Muscle of leg (tissue), 11 donors: Measurements from ENCODE around the gene MPHOSPH10. TPM values are rescaled to one million over a fixed set of nuclear protein-coding genes. Genes with fewer than 3 reads are reported as not detected.
"Not testable (repeated sequence)": the region's sequence is repeated elsewhere in the genome, so short reads cannot be mapped to it uniquely, and the experiment has no call there.

ENCODE experiments used
- DNase-seq: peaks from one replicate; pipeline ENCODE4 v3.0.0; 2013
- H3K27ac ChIP-seq: one replicate; pipeline ENCODE4 v1.5.1; 2013; ENCODE audit warnings: mild to moderate bottlenecking, low read length, control low read depth
- H3K27me3 ChIP-seq: one replicate; pipeline ENCODE4 v1.6.1; 2013; ENCODE audit warnings: low read length; ENCODE audit not compliant: control insufficient read depth, insufficient read depth
- H3K36me3 ChIP-seq: one replicate; pipeline ENCODE4 v1.6.1; 2013; ENCODE audit warnings: low read length; ENCODE audit not compliant: control insufficient read depth, insufficient read depth
- H3K4me1 ChIP-seq: one replicate; pipeline ENCODE4 v1.6.1; 2013; ENCODE audit warnings: low read length; ENCODE audit not compliant: control insufficient read depth, insufficient read depth
- H3K4me3 ChIP-seq: one replicate; pipeline ENCODE4 v1.5.1; 2013; ENCODE audit warnings: low read length, control low read depth
- H3K9me3 ChIP-seq: replicated peaks from 2 replicates; pipeline ENCODE4 v1.6.1; 2013; ENCODE audit warnings: low read depth, low read length; ENCODE audit not compliant: control insufficient read depth
- WGBS: methylation state at CpG from one replicate; pipeline ENCODE4 v1.1.5; 2013; ENCODE audit warnings: missing lambda C conversion rate; ENCODE audit not compliant: insufficient coverage; 5-methylcytosine and 5-hydroxymethylcytosine counted together
- polyA plus RNA-seq, 8 donors: library from polyadenylated mRNA; unstranded; fragments of 120-200 nt; gene quantifications; one replicate each; pipeline versions ENCODE4 v1.2.1 to v1.2.3, GENCODE V29; 2013; ENCODE audit warnings: inconsistent platforms in 1 of 8, low replicate concordance in 1 of 8; ENCODE audit not compliant: insufficient read length in 8 of 8, insufficient read depth in 1 of 8
- total RNA-seq: library from RNA; stranded (reverse); fragments of 120-200 nt; gene quantifications from one replicate; pipeline ENCODE4 v1.2.4, GENCODE V29; 2013

Gene MPHOSPH10
- total and polyA plus RNA-seq, 9 donors: 21.3 to 38.3 (median 31.7) TPM

DNA sequence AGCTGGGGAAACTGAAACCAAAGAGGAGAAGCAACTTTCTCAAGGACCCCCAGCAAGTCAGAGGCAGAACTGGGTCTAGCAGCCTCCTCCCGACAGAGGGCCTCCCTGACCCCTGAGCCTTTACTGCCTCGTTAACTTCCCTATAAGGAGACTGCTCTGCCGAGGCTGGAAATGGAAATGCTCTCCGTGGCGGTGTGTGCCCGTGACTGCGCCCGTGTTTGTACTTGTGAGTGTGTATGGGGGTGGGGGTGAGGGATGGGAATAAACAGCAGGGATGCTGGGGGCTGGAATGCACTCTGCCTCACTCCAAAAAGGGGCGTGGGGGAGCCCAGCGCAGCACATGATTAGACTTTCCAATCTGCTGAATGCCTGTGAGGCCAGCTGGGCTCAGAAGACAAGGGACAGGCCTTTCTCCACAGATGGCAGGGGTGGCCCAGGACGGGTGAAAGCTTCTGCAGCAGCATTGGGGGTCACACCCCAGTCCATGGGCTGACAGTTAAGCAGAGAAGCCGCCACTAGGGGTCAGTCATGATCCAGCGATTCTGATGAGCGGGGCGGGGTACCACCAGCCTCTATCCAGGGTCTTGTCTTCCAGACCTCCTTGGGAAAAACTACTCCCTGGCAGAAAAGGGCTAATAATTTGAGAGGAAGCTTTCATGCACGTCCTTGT is 26.8 kb downstream of the MPHOSPH10 start:
- 9% methylated on average over 9 of the region's 16 CpGs for WGBS
- Histone ChIP-seq H3K4me1 (peaks cover 16% of the 10 kb centered on the region), H3K9me3 (no peaks in the 10 kb centered on the region), H3K4me3 (peak overlapping the region; percentile 17), H3K27me3 (peaks cover 3% of the 10 kb centered on the region), H3K36me3 (no peaks in the 10 kb centered on the region), H3K27ac (peak overlapping the region; percentile 42)
- peak; percentile 59 for DNase-seq

DNA sequence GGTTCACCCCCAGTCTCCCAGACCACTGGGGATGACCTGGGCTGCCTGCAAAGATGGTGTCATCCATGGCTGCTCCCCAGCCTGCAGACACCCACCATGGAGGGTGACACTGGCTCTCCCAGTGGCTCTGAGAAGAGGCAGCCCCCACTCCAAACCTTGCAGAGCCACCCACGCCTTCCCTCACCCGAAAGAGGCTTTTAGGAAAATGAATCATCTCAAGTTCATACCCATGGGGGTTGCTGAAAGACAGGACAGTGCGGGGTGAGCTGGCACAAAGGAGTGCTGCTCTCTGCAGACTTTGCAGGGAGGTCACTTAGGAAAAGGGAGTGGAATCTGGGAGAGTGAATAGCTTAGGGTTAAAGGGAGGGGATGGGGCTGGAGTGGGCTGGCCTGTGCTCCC is 36.4 kb downstream of the MPHOSPH10 start:
- WGBS: 83% methylated on average over 1 of the region's 3 CpGs
- peaks cover 3% of the 10 kb centered on the region for H3K27me3 ChIP-seq
- DNase-seq: no peak
- H3K36me3 ChIP-seq: no peaks in the 10 kb centered on the region
- H3K4me3 ChIP-seq: no peak overlapping the region
- no peaks in the 10 kb centered on the region for H3K4me1 ChIP-seq
- no peak overlapping the region for H3K27ac ChIP-seq
- H3K9me3 ChIP-seq: no peaks in the 10 kb centered on the region

DNA sequence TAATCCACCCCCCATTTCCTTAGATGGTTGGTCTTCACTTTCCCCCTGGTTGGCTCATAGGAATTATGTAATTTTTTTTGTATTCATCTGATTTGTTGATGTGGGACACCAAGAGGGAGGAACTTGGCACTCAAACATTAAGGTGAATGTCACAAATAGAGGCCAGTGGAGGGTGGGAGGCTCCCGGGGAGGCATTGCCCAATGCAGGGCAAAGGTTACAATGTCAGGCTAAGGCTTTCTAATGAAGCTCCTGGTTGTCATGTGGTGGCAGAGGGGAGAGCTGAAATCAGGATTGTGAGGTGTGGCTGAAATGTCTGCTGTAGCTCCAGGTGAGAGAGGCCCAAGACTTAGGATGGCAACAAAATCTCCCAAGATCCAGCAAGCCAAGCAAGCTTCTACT is 42.7 kb downstream of the MPHOSPH10 start:
- WGBS: 50% methylated on average over 1 of the region's 1 CpG
- Histone ChIP-seq H3K27me3 (peaks cover 2% of the 10 kb centered on the region), H3K36me3 (no peaks in the 10 kb centered on the region), H3K9me3 (no peaks in the 10 kb centered on the region), H3K4me3 (no peak overlapping the region), H3K27ac (no peak overlapping the region), H3K4me1 (no peaks in the 10 kb centered on the region)
- no peak for DNase-seq

DNA sequence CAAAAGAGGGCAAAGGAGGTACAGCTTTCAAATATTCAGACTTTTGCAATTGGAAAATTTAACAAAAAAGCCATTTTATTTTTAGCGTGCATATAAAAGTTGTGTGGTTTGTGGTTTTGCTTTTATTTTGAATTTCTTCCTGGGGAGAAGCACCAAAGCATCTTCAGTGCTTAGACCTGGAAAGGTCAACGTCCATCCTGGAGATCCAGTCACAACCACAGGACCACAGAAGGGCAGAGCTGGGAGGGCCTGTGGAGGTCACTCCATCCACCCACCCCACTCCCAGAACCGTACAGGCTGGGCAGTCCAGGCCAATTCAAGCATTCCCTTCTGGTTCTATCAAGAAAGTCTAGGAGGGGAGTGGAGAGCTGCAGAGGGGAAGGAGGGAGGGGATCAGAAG is 43.8 kb downstream of the MPHOSPH10 start:
- H3K4me1 ChIP-seq: no peaks in the 10 kb centered on the region
- no peaks in the 10 kb centered on the region for H3K36me3 ChIP-seq
- no peaks in the 10 kb centered on the region for H3K9me3 ChIP-seq
- no CpG with 5 or more reads among the region's 3 CpGs for WGBS
- H3K4me3 ChIP-seq: no peak overlapping the region
- no peak for DNase-seq
- H3K27me3 ChIP-seq: peaks cover 2% of the 10 kb centered on the region
- no peak overlapping the region for H3K27ac ChIP-seq

DNA sequence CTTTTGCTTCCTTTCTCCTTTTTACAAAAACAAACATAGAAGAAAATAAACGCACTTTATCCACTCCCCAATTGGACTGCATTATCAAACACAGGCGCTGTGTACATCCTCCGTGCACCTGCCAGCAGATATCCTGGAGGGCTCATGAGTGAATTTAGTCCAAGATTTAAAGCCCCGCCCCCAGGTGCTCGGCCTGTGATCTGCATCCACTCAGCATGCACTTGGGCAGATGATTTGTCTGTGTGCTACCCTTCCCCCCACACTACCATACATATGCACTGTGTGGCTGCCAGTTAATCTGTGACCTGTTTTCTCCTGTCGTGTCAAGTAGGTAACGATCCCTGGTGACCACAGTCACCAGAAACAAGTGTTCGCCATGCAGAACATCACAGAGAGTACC is 48.4 kb downstream of the MPHOSPH10 start:
- WGBS: 76% methylated on average over 5 of the region's 8 CpGs
- H3K27ac ChIP-seq, H3K36me3 ChIP-seq, H3K4me1 ChIP-seq, DNase-seq, H3K9me3 ChIP-seq, H3K4me3 ChIP-seq, H3K27me3 ChIP-seq: not testable (repeated sequence)

DNA sequence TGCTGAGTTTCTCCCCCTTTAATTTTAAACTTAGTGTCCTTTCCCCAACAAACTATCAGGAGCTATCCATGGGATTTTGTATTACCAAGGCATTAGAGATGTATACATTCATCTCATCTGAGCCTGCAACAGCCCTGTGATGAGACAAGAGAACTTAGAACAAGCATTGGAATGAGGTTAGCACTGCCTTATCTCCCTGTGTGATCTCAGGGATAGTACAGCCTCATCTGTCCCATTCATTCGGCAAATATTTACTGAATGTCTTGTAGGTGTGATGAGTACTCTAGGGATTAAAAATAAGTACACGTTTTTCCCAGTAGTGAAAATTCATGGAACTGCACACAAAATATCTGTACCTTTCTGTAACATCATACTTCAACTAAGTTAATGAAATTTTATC is 50.9 kb downstream of the MPHOSPH10 start:
- no peak for DNase-seq
- WGBS: no CpG with 5 or more reads among the region's 2 CpGs
- Histone ChIP-seq H3K36me3 (no peaks in the 10 kb centered on the region), H3K27ac (no peak overlapping the region), H3K4me1 (no peaks in the 10 kb centered on the region), H3K9me3 (no peaks in the 10 kb centered on the region), H3K27me3 (no peaks in the 10 kb centered on the region), H3K4me3 (no peak overlapping the region)

DNA sequence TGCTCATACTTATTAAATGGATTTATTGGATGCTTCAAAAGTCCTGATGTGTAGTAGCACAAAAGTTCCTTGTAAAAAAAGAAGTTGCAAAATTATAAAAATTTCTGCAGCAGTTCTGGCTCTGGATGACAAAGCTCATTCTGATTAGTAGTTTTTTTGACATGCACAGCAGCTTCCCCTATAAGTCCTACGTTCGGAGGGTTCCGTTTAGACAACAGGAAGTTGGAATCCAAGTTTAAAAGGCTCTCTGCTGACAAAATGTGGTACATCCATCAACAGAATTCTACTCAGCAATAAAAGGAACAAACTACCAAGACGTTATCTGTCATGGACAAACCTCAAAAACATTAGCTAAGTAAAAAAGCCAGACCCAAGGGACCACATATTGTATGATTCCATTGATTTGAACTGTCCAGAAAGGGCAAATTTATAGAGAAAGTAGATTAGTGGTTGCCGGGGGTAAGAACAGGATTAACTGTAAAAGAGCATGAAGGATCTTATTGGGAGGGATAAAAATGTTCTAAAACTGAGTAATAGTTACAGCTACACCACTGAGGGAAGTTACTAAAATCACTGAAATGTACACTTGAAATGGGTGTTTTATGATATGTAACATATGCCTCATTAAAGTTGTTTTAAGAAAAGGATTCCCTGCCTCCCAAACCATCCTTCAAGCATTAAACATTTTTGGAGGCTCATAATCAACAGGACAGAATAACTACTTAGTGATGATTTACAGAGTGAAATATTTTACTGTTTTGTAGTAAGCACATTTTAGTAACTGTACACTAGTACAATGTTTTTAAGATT is 53.1 kb downstream of the MPHOSPH10 start:
- WGBS: 80% methylated on average over 1 of the region's 5 CpGs
- H3K4me3 ChIP-seq, H3K27me3 ChIP-seq, H3K9me3 ChIP-seq, DNase-seq, H3K4me1 ChIP-seq, H3K36me3 ChIP-seq, H3K27ac ChIP-seq: not testable (repeated sequence)

DNA sequence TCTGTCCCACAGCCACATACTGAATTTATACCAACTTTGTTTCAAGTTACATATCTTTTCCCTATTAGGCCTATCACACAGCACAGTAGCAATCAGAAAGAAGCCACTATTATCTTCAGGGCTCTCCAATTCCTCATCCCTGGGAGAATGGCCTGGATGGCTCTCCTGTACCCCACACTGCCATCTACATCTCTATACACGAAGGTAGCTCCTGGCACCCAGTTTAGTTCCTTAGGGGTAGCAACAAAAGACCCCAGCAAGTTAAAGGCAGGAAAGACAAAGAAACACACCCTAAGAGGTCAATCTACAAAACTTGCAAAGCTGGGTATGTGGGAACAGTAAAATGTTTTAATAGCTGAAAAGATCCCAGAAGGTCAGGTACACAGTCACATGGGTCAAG is 56.5 kb downstream of the MPHOSPH10 start:
- Histone ChIP-seq H3K27ac (no peak overlapping the region), H3K36me3 (no peaks in the 10 kb centered on the region), H3K27me3 (no peaks in the 10 kb centered on the region), H3K4me3 (no peak overlapping the region), H3K4me1 (no peaks in the 10 kb centered on the region), H3K9me3 (no peaks in the 10 kb centered on the region)
- WGBS: no CpG with 5 or more reads among the region's 1 CpG
- DNase-seq: no peak

DNA sequence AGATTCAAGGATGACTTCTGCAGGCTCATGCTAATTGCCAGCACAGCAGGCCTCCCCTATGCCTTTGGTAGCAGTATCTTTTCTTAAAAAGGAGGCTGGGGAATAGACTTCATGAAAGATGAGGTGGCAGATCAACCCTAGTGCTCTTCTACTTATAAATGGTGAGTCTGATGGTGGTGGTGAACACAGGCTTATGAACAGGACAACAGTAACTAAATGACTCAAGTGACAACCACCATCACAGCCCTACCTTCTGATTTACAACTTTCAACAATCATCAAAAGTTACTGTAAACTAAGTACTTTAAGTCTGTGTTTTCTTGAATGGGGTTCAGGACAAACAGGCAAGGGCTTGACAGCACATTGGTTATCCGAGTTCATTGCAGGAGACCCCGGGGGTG is 57.2 kb downstream of the MPHOSPH10 start:
- H3K27ac ChIP-seq: no peak overlapping the region
- WGBS: no CpG with 5 or more reads among the region's 2 CpGs

DNA sequence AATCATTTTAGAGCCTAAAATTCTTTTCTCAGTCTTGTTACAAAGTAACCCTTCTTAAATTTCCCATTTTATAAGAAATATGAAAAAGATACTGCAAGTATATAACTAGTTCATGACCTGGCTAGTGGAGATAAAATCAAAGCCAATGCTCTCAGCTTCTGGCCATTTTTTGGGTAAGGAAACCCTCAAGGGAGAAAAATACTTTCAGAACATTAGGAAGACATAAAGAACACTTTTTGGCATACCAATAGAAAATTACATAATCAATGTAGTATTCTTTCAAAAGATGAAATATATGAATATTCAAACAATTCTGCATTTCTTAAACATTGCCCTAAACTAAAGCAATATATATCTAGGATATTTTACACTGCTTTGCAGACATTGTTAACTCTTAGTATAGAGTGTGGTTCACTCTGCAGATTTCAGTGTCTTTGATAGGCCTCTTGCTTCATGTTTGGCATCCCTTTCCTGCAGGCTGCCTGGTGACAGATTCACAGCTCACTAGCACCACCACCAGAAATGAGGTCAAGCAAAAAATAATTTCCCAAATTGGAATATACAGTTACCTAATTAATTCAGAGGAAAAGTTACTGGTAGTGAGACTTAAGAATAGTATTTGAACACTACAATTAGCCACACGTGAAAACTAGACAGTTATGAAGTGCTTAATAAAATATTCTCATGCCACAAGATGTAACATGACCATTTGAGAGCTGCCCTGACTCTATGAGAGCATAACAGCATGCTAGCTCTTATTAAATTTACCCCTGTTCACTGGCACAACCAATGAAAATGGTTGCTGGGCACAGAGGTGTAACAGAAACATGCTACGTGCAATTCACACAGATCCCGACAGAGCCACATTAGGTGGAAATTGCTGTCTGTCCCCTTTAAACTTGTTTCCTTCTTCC is 60.5 kb downstream of the MPHOSPH10 start:
- WGBS: 87% methylated on average over 2 of the region's 3 CpGs
- DNase-seq: peak; percentile 74
- Histone ChIP-seq H3K9me3 (no peaks in the 10 kb centered on the region), H3K27ac (no peak overlapping the region), H3K4me1 (no peaks in the 10 kb centered on the region), H3K36me3 (no peaks in the 10 kb centered on the region), H3K4me3 (no peak overlapping the region), H3K27me3 (no peaks in the 10 kb centered on the region)

More for the DNA sequence above, 57.2 kb downstream of the MPHOSPH10 start:
- Histone ChIP-seq H3K9me3 (no peaks in the 10 kb centered on the region), H3K36me3 (no peaks in the 10 kb centered on the region), H3K4me3 (no peak overlapping the region), H3K27me3 (no peaks in the 10 kb centered on the region), H3K4me1 (no peaks in the 10 kb centered on the region)
- no peak for DNase-seq
